ENCODE data around the gene SAAL1.
"Not testable (repeated sequence)": the region's sequence is repeated elsewhere in the genome, so short reads cannot be mapped to it uniquely, and the experiment has no call there.

SAAL1 gene

GRCh38 chr11:18105802-18106574, at the start of gene SAAL1:
Gene SAAL1 (minus strand): TSS chr11:18106082. CDS start chr11:18106041, 41 bp downstream.
- H3K9me3 ChIP-seq (ENCODE audit: control insufficient read depth, insufficient read depth, low read depth, low read length), result no peaks in the 10 kb centered on the region
- peaks cover 4% of the 10 kb centered on the region; the same call in 1 of the 2 replicates for H3K27me3 ChIP-seq (ENCODE audit: control insufficient read depth, insufficient read depth, low read length)
- H3K9ac ChIP-seq (ENCODE audit: low read length), result peak within 1 kb of the TSS; percentile 94
- H3K4me3 ChIP-seq (ENCODE audit: low read depth, low read length), result peak within 1 kb of the TSS; percentile 99
- H3K36me3 ChIP-seq (ENCODE audit: control insufficient read depth, insufficient read depth, low read length), result peaks cover 27% of the 10 kb centered on the region
- 0 out of 2 replicates have a peak within 1 kb of the TSS, but pooled peaks have one; percentile 42 for H3K27ac ChIP-seq (ENCODE audit: low read depth, low read length)
- no peaks in the 10 kb centered on the region for H3K4me1 ChIP-seq (ENCODE audit: control insufficient read depth, insufficient read depth, low read length)

- Histone ChIP-seq H3K4me1 (ENCODE audit: control insufficient read depth, insufficient read depth, low read length) (no peaks in the 10 kb centered on the region), H3K4me3 (ENCODE audit: low read depth, low read length) (no peak overlapping the region), H3K9ac (ENCODE audit: low read length) (no peak overlapping the region), H3K27me3 (ENCODE audit: control insufficient read depth, insufficient read depth, low read length) (peaks cover 9% of the 10 kb centered on the region), H3K36me3 (ENCODE audit: control insufficient read depth, insufficient read depth, low read length) (no peaks in the 10 kb centered on the region), H3K9me3 (ENCODE audit: control insufficient read depth, insufficient read depth, low read depth, low read length) (no peaks in the 10 kb centered on the region), H3K27ac (ENCODE audit: low read depth, low read length) (no peak overlapping the region)
Observed at GRCh38 chr11:18151581-18151980, 45.7 kb upstream of the SAAL1 start.

DNA sequence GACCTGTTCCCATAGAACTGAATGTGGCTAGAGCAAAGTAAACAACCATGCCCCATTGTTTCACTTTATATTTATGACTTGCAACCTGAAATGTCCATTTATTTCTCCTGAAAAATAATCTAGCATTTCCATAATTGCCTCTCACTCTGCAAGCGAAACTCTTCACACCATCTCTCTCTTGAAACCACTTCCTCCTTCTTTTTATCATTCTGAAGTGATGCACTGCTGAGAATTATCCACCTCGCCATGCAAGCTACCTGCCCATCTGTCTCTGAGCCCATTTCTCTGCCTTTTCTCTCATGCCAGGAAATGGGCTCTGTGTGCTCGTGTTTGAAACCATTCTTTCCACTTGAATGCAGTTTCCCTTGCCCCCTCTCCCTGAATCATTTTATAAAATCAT, 40.0 kb upstream of the SAAL1 start:
- no peak overlapping the region for H3K4me3 ChIP-seq (ENCODE audit: low read depth, low read length)
- no peak overlapping the region for H3K9ac ChIP-seq (ENCODE audit: low read length)
- peaks cover 13% of the 10 kb centered on the region for H3K27me3 ChIP-seq (ENCODE audit: control insufficient read depth, insufficient read depth, low read length)
- H3K36me3 ChIP-seq (ENCODE audit: control insufficient read depth, insufficient read depth, low read length), result no peaks in the 10 kb centered on the region
- H3K4me1 ChIP-seq (ENCODE audit: control insufficient read depth, insufficient read depth, low read length), result no peaks in the 10 kb centered on the region
- no peaks in the 10 kb centered on the region for H3K9me3 ChIP-seq (ENCODE audit: control insufficient read depth, insufficient read depth, low read depth, low read length)
- no peak overlapping the region for H3K27ac ChIP-seq (ENCODE audit: low read depth, low read length)

DNA sequence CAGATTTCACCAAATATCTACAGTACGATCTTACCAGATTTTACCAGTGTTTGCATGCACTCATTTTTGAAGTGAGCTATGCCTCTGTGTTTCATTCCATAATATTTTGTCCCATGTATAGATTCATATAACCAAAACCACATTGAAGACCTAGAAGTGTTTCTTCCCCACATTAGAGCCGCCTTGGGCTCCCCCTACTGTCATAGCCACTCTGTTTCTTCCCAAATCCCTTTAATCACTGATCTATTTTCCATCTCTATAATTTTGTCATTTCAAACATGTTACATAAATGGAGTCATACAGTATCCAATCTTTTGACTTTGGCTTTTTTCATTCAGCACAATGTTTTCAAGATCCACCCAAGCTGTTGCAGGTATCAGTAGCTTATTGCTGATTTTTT, 39.1 kb upstream of the SAAL1 start:
- H3K9ac ChIP-seq (ENCODE audit: low read length), result no peak overlapping the region
- no peaks in the 10 kb centered on the region for H3K36me3 ChIP-seq (ENCODE audit: control insufficient read depth, insufficient read depth, low read length)
- H3K27me3 ChIP-seq (ENCODE audit: control insufficient read depth, insufficient read depth, low read length), result peaks cover 10% of the 10 kb centered on the region
- no peak overlapping the region for H3K27ac ChIP-seq (ENCODE audit: low read depth, low read length)
- H3K4me3 ChIP-seq (ENCODE audit: low read depth, low read length), result no peak overlapping the region
- no peaks in the 10 kb centered on the region for H3K4me1 ChIP-seq (ENCODE audit: control insufficient read depth, insufficient read depth, low read length)
- H3K9me3 ChIP-seq (ENCODE audit: control insufficient read depth, insufficient read depth, low read depth, low read length), result no peaks in the 10 kb centered on the region

DNA sequence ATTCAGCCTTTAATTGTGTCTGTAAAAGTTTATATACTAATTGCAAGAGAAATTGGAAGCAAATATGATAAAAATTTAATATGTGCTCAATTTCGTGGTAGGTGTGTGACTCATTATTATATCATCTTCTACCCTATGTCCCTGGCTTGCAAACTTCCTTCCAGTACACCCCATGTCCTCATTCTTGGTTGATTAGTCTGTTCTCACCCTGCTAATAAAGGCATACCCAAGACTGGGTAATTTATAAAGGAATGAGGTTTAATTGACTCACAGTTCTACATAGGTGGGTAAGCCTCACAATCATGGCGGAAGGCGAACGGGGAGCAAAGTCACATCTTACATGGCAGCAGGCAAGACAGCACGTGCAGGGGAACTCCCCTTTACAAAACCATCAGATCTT, 38.4 kb upstream of the SAAL1 start:
- no peaks in the 10 kb centered on the region for H3K36me3 ChIP-seq (ENCODE audit: control insufficient read depth, insufficient read depth, low read length)
- H3K27me3 ChIP-seq (ENCODE audit: control insufficient read depth, insufficient read depth, low read length), result peaks cover 14% of the 10 kb centered on the region
- H3K4me1 ChIP-seq (ENCODE audit: control insufficient read depth, insufficient read depth, low read length), result no peaks in the 10 kb centered on the region
- H3K27ac ChIP-seq (ENCODE audit: low read depth, low read length), result no peak overlapping the region
- H3K9me3 ChIP-seq (ENCODE audit: control insufficient read depth, insufficient read depth, low read depth, low read length), result no peaks in the 10 kb centered on the region
- no peak overlapping the region for H3K9ac ChIP-seq (ENCODE audit: low read length)
- no peak overlapping the region for H3K4me3 ChIP-seq (ENCODE audit: low read depth, low read length)

- H3K4me1 ChIP-seq (ENCODE audit: control insufficient read depth, insufficient read depth, low read length), result no peaks in the 10 kb centered on the region
- no peaks in the 10 kb centered on the region for H3K36me3 ChIP-seq (ENCODE audit: control insufficient read depth, insufficient read depth, low read length)
- no peak overlapping the region for H3K27ac ChIP-seq (ENCODE audit: low read depth, low read length)
- peaks cover 14% of the 10 kb centered on the region for H3K27me3 ChIP-seq (ENCODE audit: control insufficient read depth, insufficient read depth, low read length)
- no peak overlapping the region for H3K9ac ChIP-seq (ENCODE audit: low read length)
- no peak overlapping the region for H3K4me3 ChIP-seq (ENCODE audit: low read depth, low read length)
- no peaks in the 10 kb centered on the region for H3K9me3 ChIP-seq (ENCODE audit: control insufficient read depth, insufficient read depth, low read depth, low read length)
Observed at GRCh38 chr11:18140145-18140544, 34.3 kb upstream of the SAAL1 start.

DNA sequence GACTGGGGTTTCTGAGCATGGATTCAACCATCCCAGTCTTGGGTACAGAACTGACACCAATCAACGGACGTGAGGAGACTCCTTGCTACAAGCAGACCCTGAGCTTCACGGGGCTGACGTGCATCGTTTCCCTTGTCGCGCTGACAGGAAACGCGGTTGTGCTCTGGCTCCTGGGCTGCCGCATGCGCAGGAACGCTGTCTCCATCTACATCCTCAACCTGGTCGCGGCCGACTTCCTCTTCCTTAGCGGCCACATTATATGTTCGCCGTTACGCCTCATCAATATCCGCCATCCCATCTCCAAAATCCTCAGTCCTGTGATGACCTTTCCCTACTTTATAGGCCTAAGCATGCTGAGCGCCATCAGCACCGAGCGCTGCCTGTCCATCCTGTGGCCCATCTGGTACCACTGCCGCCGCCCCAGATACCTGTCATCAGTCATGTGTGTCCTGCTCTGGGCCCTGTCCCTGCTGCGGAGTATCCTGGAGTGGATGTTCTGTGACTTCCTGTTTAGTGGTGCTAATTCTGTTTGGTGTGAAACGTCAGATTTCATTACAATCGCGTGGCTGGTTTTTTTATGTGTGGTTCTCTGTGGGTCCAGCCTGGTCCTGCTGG, 31.4 kb upstream of the SAAL1 start:
- no peaks in the 10 kb centered on the region for H3K9me3 ChIP-seq (ENCODE audit: control insufficient read depth, insufficient read depth, low read depth, low read length)
- peaks cover 16% of the 10 kb centered on the region for H3K27me3 ChIP-seq (ENCODE audit: control insufficient read depth, insufficient read depth, low read length)
- no peaks in the 10 kb centered on the region for H3K36me3 ChIP-seq (ENCODE audit: control insufficient read depth, insufficient read depth, low read length)
- H3K9ac ChIP-seq (ENCODE audit: low read length), result no peak overlapping the region
- no peaks in the 10 kb centered on the region for H3K4me1 ChIP-seq (ENCODE audit: control insufficient read depth, insufficient read depth, low read length)
- no peak overlapping the region for H3K4me3 ChIP-seq (ENCODE audit: low read depth, low read length)
- no peak overlapping the region for H3K27ac ChIP-seq (ENCODE audit: low read depth, low read length)

DNA sequence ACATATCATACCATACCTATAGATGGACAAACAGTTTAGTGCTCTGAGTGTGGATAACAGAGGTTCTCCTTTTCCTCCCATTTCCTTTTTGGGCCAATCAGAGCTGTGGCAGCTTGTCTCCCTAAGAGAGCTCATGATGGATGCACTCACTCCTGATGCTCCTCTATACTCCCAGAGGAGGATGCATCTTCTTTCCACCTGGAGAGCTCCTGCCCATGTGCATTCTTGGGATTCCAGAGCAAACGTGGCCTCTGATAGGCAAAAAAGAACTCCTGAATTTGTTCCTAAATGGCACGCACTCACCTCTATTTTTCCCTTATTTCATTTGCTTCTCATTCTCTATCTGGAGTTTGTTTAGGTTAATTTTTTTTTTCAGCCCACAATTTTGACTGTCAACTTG, 29.4 kb upstream of the SAAL1 start:
- Histone ChIP-seq H3K27ac (ENCODE audit: low read depth, low read length) (no peak overlapping the region), H3K9me3 (ENCODE audit: control insufficient read depth, insufficient read depth, low read depth, low read length) (no peaks in the 10 kb centered on the region), H3K4me1 (ENCODE audit: control insufficient read depth, insufficient read depth, low read length) (no peaks in the 10 kb centered on the region), H3K4me3 (ENCODE audit: low read depth, low read length) (no peak overlapping the region), H3K9ac (ENCODE audit: low read length) (no peak overlapping the region), H3K27me3 (ENCODE audit: control insufficient read depth, insufficient read depth, low read length) (peaks cover 12% of the 10 kb centered on the region), H3K36me3 (ENCODE audit: control insufficient read depth, insufficient read depth, low read length) (no peaks in the 10 kb centered on the region)

GRCh38 chr11:18132341-18132740, 26.5 kb upstream of the SAAL1 start, which contains the start of gene MRGPRX3:
Gene MRGPRX3 (plus strand): TSS chr11:18132571. CDS start chr11:18137203, 4,632 bp downstream.
- Histone ChIP-seq H3K36me3 (ENCODE audit: control insufficient read depth, insufficient read depth, low read length) (no peaks in the 10 kb centered on the region), H3K9me3 (ENCODE audit: control insufficient read depth, insufficient read depth, low read depth, low read length) (peaks cover 7% of the 10 kb centered on the region), H3K27ac (ENCODE audit: low read depth, low read length) (no peak within 1 kb of the TSS), H3K9ac (ENCODE audit: low read length) (no peak within 1 kb of the TSS), H3K27me3 (ENCODE audit: control insufficient read depth, insufficient read depth, low read length) (peaks cover 8% of the 10 kb centered on the region; the same call in 1 of the 2 replicates), H3K4me3 (ENCODE audit: low read depth, low read length) (no peak within 1 kb of the TSS), H3K4me1 (ENCODE audit: control insufficient read depth, insufficient read depth, low read length) (no peaks in the 10 kb centered on the region)

GRCh38 chr11:18131115-18131514, 25.2 kb upstream of the SAAL1 start:
- not testable (repeated sequence) for H3K4me3 ChIP-seq (ENCODE audit: low read depth, low read length); H3K36me3 ChIP-seq (ENCODE audit: control insufficient read depth, insufficient read depth, low read length); H3K27ac ChIP-seq (ENCODE audit: low read depth, low read length); H3K9ac ChIP-seq (ENCODE audit: low read length); H3K4me1 ChIP-seq (ENCODE audit: control insufficient read depth, insufficient read depth, low read length); H3K9me3 ChIP-seq (ENCODE audit: control insufficient read depth, insufficient read depth, low read depth, low read length); H3K27me3 ChIP-seq (ENCODE audit: control insufficient read depth, insufficient read depth, low read length)

- not testable (repeated sequence) for H3K36me3 ChIP-seq (ENCODE audit: control insufficient read depth, insufficient read depth, low read length); H3K4me3 ChIP-seq (ENCODE audit: low read depth, low read length); H3K4me1 ChIP-seq (ENCODE audit: control insufficient read depth, insufficient read depth, low read length); H3K27ac ChIP-seq (ENCODE audit: low read depth, low read length); H3K9me3 ChIP-seq (ENCODE audit: control insufficient read depth, insufficient read depth, low read depth, low read length); H3K9ac ChIP-seq (ENCODE audit: low read length); H3K27me3 ChIP-seq (ENCODE audit: control insufficient read depth, insufficient read depth, low read length)
Observed at GRCh38 chr11:18121331-18121828, 15.5 kb upstream of the SAAL1 start.

Measured in HUES6 (cell line).